Nephron (organoid): Measurements from ENCODE around the gene PLCB1.

Experiments used
- H3K27ac Mint-ChIP-seq, 3 experiments: 2 replicates each; pipeline ENCODE4 v1.8.0; 2020; ENCODE audit warnings: mixed read lengths in 3 of 3, mild to moderate bottlenecking in 2 of 3, moderate library complexity in 1 of 3
- H3K27me3 Mint-ChIP-seq: 2 replicates; pipeline ENCODE4 v1.8.0; 2021; ENCODE audit warnings: low read depth, mild to moderate bottlenecking, moderate library complexity, mixed read lengths
- H3K36me3 Mint-ChIP-seq: 2 replicates; pipeline ENCODE4 v1.8.0; 2020; ENCODE audit warnings: low read depth, mixed read lengths
- H3K4me1 Mint-ChIP-seq: 2 replicates; pipeline ENCODE4 v1.8.0; 2020; ENCODE audit warnings: mixed read lengths
- H3K4me3 Mint-ChIP-seq, 3 experiments: 2 replicates each; pipeline ENCODE4 v1.8.0; 2020; ENCODE audit warnings: mild to moderate bottlenecking in 3 of 3, mixed read lengths in 3 of 3, moderate library complexity in 2 of 3
- H3K9me3 Mint-ChIP-seq: 2 replicates; pipeline ENCODE4 v1.8.0; 2020; ENCODE audit warnings: mixed read lengths
- TF ChIP-seq, protein P1 (sequence below), 3 experiments: fragments of 200-600 bp; sonication (generic); IDR thresholded peaks; one replicate each; pipeline ENCODE4 v1.5.0; 2021; ENCODE audit warnings: antibody characterized with exemption in 3 of 3; ENCODE audit not compliant: unreplicated experiment in 3 of 3

Gene PLCB1

DNA sequence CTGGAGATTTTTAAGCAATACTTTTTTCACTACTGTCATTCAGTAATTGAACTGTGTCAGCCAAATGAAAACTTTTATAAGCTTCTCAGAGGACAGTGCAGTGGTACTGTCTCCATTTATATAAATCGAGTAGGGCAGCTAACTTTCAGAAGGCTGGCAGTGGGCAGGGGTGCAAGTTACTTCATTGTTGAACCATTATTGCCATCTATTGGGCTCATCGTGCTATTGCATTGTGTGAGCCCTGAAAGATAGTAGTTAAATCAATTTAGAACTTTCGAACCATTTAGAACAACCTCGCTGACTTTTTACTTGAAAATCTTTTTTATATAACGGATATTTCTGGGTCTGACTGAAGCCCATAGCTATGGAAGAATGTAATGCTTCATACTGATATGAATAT is 589.0 kb downstream of the PLCB1 start:
- Mint-ChIP-seq H3K36me3 (peaks cover 15% of the 10 kb centered on the region), H3K4me3 (no peak overlapping the region), H3K9me3 (no peaks in the 10 kb centered on the region), H3K27ac (peak overlapping the region in 1 of 3 experiments; percentile 32), H3K27me3 (no peaks in the 10 kb centered on the region), H3K4me1 (no peaks in the 10 kb centered on the region)
- TF ChIP-seq, protein P1, sequence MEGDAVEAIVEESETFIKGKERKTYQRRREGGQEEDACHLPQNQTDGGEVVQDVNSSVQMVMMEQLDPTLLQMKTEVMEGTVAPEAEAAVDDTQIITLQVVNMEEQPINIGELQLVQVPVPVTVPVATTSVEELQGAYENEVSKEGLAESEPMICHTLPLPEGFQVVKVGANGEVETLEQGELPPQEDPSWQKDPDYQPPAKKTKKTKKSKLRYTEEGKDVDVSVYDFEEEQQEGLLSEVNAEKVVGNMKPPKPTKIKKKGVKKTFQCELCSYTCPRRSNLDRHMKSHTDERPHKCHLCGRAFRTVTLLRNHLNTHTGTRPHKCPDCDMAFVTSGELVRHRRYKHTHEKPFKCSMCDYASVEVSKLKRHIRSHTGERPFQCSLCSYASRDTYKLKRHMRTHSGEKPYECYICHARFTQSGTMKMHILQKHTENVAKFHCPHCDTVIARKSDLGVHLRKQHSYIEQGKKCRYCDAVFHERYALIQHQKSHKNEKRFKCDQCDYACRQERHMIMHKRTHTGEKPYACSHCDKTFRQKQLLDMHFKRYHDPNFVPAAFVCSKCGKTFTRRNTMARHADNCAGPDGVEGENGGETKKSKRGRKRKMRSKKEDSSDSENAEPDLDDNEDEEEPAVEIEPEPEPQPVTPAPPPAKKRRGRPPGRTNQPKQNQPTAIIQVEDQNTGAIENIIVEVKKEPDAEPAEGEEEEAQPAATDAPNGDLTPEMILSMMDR (IDR thresholded peaks at IDR 0.05; ENCODE audit: unreplicated experiment in 3 of 3): peak; percentile 88 to 91 (median 89)

DNA sequence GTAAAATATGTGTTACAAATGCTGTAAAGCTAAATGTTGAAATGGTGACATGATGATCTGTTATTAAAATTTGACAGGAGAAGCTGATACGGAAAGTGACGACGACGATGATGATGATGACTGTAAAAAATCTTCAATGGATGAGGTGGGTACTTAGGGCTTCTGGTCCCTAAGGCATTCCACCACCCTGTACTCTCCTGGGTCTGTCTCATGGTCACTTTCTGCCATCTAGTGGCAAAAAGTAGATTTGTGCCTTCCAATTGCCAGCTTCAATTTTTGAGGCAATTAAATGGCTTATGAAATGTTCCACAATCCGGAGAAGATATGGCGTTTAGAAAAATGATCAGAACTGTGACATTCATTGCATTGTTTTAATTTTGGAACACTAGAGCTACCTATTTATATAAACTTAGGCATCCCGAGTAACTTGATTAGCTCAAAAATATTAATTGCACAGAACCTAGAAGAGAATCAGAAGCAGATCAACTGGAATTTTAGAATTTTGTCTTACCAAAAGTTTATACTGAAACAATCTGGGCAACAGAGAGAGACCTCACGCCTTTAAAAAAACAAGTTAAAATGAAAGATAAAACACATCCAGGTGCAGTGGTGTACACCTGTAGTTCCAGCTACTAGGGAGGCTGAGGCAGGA is 590.3 kb downstream of the PLCB1 start:
- H3K36me3 Mint-ChIP-seq: peaks cover 11% of the 10 kb centered on the region
- H3K4me3 Mint-ChIP-seq: no peak overlapping the region
- no peaks in the 10 kb centered on the region for H3K9me3 Mint-ChIP-seq
- no peaks in the 10 kb centered on the region for H3K4me1 Mint-ChIP-seq
- TF ChIP-seq, protein P1 (IDR thresholded peaks at IDR 0.05; ENCODE audit: unreplicated experiment in 3 of 3): peak; percentile 79 to 88 (median 86)
- H3K27ac Mint-ChIP-seq: peak overlapping the region in 2 of 3 experiments; percentile 10 to 22
- H3K27me3 Mint-ChIP-seq: no peaks in the 10 kb centered on the region

DNA sequence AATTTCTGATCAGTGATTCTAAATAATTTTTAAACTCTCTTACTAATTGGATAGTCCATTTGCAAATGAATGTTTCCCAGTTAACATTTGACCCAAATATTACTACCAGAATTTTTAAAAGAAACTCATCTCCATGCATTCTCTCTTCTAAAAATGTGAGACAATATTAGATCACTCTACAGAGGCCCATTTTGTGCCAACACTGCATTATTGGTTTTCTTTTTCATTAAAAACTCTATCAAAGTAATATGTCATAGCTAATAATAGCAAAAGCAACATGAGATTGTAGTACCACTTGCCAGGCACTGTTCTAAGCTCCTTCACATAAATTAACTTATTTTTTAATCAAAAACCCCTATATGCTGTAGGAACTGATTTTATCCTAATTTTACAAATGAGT is 591.2 kb downstream of the PLCB1 start:
- no peaks in the 10 kb centered on the region for H3K9me3 Mint-ChIP-seq
- no peaks in the 10 kb centered on the region for H3K27me3 Mint-ChIP-seq
- TF ChIP-seq, protein P1 (IDR thresholded peaks at IDR 0.05; ENCODE audit: unreplicated experiment in 3 of 3): no peak
- no peaks in the 10 kb centered on the region for H3K4me1 Mint-ChIP-seq
- H3K36me3 Mint-ChIP-seq: peaks cover 7% of the 10 kb centered on the region
- H3K27ac Mint-ChIP-seq: peak overlapping the region in 2 of 3 experiments; percentile 40 to 72
- H3K4me3 Mint-ChIP-seq: no peak overlapping the region

- TF ChIP-seq, protein P1 (IDR thresholded peaks at IDR 0.05; ENCODE audit: unreplicated experiment in 3 of 3): no peak
- H3K36me3 Mint-ChIP-seq: peaks cover 4% of the 10 kb centered on the region
- H3K9me3 Mint-ChIP-seq: no peaks in the 10 kb centered on the region
- H3K27me3 Mint-ChIP-seq: no peaks in the 10 kb centered on the region
- no peak overlapping the region for H3K4me3 Mint-ChIP-seq
- H3K27ac Mint-ChIP-seq: no peak overlapping the region
- H3K4me1 Mint-ChIP-seq: no peaks in the 10 kb centered on the region
Measured at GRCh38 chr20:8724884-8725283, 592.8 kb downstream of the PLCB1 start.

DNA sequence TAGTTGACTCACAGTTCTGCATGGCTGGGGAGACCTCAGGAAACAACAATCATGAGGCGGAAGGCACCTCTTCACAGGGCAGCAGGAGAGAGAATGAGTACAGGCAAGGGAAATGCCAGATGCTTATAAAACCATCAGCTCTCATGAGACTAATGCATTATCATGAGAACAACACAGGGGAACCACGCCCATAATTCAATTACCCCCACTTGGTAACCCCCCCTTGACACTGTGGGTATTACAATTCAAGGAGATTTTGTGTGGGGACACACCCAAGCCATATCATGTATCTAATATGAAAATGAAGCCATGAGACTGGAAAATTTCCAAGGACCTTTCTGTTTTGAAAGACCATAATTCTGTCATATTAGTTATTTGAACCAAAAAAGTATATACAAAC is 594.4 kb downstream of the PLCB1 start:
- Mint-ChIP-seq H3K4me3 (no peak overlapping the region), H3K4me1 (no peaks in the 10 kb centered on the region), H3K27ac (no peak overlapping the region), H3K27me3 (no peaks in the 10 kb centered on the region), H3K9me3 (no peaks in the 10 kb centered on the region), H3K36me3 (peaks cover 4% of the 10 kb centered on the region)
- TF ChIP-seq, protein P1 (IDR thresholded peaks at IDR 0.05; ENCODE audit: unreplicated experiment in 3 of 3): no peak

GRCh38 chr20:8735014-8735413 is 602.9 kb downstream of the PLCB1 start:
- H3K27me3 Mint-ChIP-seq: no peaks in the 10 kb centered on the region
- H3K4me1 Mint-ChIP-seq: no peaks in the 10 kb centered on the region
- H3K4me3 Mint-ChIP-seq: no peak overlapping the region
- H3K36me3 Mint-ChIP-seq: peaks cover 30% of the 10 kb centered on the region
- TF ChIP-seq, protein P1 (IDR thresholded peaks at IDR 0.05; ENCODE audit: unreplicated experiment in 3 of 3): no peak
- H3K9me3 Mint-ChIP-seq: no peaks in the 10 kb centered on the region
- no peak overlapping the region for H3K27ac Mint-ChIP-seq
